HG02943 (cell line): ENCODE data around the gene CCNQ.
"Not testable (repeated sequence)": the region's sequence is repeated elsewhere in the genome, so short reads cannot be mapped to it uniquely, and the experiment has no call there.

Source experiments
- ATAC-seq: cut with Tn5 transposase; IDR thresholded peaks from one replicate; pipeline ENCODE4 v1.9.1; 2021; ENCODE audit warnings: mild to moderate bottlenecking, low read depth, moderate library complexity; ENCODE audit not compliant: unreplicated experiment

CCNQ gene

DNA sequence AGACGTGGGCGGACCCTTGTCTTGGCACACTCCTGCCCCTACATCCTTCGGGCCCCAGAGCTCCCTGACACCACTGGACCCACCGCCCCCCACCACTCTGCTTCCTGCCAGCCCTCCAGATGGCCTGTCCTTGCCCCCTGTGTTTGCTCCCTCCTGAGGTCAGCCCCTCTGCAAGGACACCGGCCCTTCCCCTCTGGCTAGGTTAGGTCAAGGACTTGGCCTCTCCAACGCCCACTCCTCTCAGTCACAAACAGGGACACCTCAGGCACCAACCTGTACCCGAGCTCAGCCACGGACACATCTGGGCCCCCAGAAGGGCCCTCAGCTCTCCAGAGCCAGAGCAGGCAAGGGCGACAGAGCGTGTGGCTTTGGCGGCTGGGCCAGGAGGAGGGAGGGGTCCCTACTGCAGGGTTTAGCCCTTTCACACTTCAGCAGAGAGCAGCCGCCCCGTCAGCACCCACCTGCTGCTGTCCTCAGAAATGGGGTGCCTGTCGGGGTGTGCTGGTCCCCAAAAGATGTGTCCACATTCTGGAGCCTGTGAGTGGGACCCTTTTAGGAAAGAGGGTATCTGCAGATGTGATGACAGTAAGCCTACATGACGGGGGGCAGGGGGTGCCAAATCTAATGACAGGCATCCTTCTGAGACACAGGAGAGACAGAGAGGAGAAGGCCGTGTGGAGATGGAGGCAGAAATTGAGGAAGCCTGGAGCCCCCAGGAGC is 24.5 kb upstream of the CCNQ start:
- ATAC-seq: no peak

GRCh38 chrX:153622661-153623309 is 23.8 kb upstream of the CCNQ start:
- no peak for ATAC-seq

- ATAC-seq: no peak
These were observed 23.1 kb upstream of the CCNQ start for GRCh38 chrX:153621949-153622598.

DNA sequence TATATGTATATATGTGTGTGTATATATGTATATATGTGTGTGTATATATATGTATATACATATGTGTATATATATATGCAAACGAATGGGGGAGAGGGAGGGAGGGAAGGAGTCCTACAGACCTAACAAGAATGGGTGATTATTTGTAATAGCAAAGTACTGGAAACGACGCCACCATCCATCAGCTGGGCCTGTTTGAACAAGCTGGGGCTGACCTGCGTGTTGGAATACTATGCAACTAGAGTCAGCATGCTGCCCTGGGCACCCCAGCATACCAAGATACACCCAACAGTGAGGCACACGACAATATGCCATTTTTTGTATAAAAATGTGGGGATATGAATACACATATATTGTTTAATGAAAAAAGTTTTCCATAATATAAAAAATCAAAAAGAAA is 21.6 kb upstream of the CCNQ start:
- no peak for ATAC-seq

GRCh38 chrX:153614818-153615217 is 15.9 kb upstream of the CCNQ start:
- ATAC-seq: no peak

DNA sequence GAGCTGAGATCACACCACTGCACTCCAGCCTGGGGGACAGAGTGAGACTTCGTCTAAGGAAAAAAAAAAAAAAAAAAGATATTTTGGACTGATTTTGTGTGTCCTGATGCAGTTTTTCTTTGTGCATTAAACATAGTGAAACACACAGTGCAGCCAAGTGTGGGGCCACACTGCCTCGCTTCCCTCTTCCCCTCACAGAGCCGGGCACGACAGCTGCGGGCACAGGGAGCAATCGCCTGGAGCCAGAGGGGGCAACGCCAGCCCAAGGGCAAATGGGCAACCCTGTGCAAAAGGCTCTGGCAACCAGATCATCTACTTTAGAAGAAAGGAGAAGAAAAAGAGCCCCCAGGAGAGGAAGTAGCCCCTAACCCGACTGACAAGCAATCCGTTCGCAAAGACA is 13.5 kb upstream of the CCNQ start:
- no peak for ATAC-seq

DNA sequence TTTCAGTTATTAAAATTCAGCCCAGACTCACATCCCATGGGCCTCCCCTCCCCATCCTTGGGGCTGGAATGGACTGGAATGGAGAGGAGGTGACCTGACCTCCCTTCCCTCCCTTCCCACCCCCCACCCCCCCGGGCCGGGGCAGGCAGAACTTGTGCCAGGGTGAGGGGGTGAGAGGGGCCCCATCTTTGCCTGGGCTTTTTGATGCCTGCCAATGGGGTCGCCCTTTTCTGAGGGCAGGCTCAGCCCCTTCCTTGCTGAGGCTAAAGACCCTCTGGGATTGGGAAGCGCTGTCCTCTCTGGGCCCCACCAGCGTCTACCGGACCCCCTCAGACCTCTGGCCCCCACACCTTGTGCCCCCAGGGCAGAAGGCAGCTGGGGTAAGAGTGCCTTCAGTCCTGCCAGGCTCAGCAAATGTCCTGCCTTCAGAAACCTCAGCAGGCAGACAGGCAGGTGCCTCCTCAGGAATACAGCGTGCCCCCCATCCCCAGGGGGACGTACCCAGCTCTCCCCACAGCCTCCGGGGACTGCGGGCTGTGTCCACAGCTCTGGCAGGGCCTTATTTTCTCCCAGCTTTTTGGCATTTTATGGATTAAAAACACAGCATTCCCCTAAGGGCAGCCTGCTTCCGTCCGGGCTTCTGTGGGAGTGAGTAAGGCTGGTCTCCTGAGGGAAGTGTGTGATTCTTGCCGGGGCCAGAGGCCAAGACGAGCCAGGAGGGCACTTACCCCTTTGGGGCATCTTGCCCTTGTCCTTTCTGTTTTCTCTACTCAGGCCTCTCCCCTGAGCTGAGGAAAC is 12.6 kb upstream of the CCNQ start:
- ATAC-seq: no peak

DNA sequence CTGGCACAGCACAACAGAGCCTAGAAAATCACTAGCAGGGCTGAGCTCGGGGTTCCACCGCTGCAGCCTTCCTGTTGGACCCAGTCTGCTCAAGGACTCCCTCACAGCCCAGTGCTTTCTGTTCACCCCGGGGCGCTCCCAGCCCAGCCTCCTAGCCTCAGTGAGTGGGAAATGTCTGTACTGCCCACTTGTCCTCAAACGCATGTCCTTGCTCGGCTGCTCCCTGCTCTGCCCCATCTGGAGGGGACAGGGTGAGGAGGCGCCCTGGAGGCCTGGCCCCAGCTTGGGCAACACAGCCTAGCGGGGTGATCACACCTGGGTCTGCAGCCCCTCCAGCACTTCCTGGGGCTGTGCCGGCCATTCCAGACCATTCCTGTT is 11.9 kb upstream of the CCNQ start:
- no peak for ATAC-seq

DNA sequence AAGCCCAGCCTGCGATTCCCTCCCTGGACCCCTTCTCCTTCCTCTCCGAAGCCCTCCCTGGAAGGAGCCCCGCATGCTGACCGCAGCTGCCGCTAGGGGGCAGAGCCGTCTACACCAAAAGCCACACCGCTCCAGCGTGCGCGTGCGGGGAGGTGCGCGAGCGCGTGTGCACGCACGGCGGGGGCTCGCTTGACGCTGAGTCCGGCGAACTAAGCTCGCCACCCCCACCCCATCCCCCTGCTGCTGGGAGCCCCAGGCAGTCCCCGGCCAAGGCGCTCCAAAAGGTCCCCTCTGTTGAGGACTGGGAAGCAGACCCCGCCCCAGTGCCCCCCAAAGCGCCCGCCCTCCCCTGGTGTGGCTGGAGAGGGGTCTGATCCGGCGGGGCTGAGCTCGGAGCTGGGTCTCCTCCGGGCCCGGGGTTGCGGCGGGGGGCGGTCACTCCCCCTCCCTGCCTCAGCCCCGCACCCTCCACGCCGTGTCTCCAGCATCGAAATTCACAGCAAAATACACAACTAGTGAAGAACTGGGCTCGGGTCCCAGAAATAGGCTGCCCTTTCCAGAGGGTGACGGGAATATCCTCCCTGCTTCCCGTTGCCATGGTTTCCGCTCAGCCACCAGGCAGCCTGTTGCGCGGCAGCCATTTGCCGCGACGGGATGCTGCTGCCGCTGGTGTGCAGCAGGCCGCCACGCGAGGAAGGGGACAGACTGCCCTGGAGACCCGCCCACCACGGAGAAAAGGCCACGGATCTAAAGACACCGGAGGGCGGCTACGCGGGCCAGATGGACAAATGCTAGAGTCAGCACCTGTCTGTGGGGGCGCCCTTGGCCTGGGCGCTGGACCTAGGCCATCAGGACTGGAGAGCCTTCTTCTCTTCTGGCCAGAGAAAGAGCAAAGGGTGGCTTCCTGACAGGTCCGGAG is 11.2 kb upstream of the CCNQ start:
- no peak for ATAC-seq

GRCh38 chrX:153608806-153609205 is 9.9 kb upstream of the CCNQ start:
- no peak for ATAC-seq

- ATAC-seq: no peak
These were observed 9.4 kb upstream of the CCNQ start for GRCh38 chrX:153608376-153608775.

- no peak for ATAC-seq
These were observed 7.6 kb upstream of the CCNQ start for GRCh38 chrX:153606503-153606902.

DNA sequence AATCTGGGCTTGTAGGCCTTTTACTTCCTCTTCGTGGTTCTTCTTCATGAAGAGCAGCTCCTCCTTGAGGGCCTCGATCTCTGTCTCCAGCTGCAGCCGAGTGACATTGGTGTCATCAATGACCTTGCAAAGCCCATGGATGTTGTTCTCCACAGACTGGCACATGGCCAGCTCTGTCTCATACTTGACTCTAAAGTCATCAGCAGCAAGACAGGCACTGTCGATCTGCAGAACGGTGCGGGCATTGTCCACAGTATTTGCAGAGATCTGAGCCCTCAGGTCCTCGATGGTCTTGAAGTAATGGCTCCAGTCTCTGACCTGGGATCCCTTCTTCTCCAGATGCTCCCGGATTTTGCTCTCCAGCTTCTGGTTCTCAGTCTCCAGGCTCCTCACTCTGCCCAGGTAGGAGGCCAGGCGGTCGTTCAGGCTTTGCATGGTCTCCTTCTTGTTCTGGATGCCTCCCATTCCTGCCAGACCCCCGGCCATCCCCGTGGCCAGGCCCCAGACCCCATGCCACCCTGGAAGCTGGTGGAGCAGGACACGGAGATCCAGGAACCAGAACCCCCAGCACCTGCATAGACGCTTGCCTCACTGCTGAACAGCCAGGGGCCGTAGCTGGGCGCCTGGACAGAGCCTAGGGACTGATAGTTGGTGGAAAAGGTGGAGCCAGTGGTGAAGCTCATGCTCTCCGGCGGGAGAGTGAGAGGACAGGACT is 5.9 kb upstream of the CCNQ start:
- not testable (repeated sequence) for ATAC-seq

- ATAC-seq: no peak
These were observed 4.3 kb upstream of the CCNQ start for GRCh38 chrX:153603131-153603656.

DNA sequence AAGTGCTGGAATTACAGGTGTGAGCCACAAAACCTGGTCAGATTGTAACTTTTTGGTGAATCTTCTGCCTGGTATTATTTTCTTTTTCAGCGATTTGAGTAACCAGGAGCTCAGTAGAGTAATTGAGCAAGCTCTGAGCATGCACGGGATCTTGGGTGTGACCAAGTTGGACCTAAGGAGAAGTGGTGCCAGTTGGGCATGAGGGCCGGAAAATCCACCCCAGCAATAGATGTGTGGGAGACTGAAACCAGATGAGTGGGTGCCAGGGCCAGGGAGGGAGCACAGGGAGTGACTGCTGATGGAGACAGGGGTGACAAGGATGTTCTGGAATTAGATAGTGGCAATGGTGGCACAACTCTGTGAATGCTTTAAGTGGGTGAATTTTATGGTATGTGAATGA is 3.7 kb upstream of the CCNQ start:
- ATAC-seq: no peak

GRCh38 chrX:153601511-153602110 is 2.7 kb upstream of the CCNQ start:
- no peak for ATAC-seq

GRCh38 chrX:153600921-153601320 is 2.0 kb upstream of the CCNQ start:
- no peak for ATAC-seq

DNA sequence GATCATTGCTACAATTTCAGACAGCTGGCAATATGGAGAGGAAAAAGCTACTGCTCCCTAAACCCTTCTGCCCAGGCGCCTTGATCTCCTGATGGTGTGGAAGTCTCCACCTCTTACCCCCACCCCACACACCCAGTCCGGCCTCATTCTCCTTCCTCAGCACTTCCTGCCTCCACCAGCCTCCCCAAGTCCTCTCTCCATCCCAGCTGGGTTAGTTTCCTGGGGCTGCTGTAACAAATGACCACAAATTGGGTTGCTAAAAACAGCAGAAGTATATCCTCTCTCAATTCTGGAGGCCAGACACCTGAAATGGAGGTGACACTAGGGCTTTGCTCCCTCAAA is 1.1 kb upstream of the CCNQ start:
- ATAC-seq: no peak
